A549 treated with RU486 at 1 μM for 4 hours (cell line): Measurements from ENCODE around the gene ANKLE1. TPM values are rescaled to one million over a fixed set of nuclear protein-coding genes. Genes with fewer than 3 reads are reported as not detected.

Source experiments
- total RNA-seq: library from RNA; stranded (reverse); fragments of 200-300 nt; extraction: Qiagen RNA extraction; gene quantifications from 5 replicates; pipeline ENCODE4 v1.2.3, GENCODE V29; 2022; ENCODE audit warnings: low read depth

Gene ANKLE1, protein sequence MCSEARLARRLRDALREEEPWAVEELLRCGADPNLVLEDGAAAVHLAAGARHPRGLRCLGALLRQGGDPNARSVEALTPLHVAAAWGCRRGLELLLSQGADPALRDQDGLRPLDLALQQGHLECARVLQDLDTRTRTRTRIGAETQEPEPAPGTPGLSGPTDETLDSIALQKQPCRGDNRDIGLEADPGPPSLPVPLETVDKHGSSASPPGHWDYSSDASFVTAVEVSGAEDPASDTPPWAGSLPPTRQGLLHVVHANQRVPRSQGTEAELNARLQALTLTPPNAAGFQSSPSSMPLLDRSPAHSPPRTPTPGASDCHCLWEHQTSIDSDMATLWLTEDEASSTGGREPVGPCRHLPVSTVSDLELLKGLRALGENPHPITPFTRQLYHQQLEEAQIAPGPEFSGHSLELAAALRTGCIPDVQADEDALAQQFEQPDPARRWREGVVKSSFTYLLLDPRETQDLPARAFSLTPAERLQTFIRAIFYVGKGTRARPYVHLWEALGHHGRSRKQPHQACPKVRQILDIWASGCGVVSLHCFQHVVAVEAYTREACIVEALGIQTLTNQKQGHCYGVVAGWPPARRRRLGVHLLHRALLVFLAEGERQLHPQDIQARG
- total RNA-seq, result 0.17 to 0.63 TPM (median 0.46 TPM) in 5 replicates

DNA sequence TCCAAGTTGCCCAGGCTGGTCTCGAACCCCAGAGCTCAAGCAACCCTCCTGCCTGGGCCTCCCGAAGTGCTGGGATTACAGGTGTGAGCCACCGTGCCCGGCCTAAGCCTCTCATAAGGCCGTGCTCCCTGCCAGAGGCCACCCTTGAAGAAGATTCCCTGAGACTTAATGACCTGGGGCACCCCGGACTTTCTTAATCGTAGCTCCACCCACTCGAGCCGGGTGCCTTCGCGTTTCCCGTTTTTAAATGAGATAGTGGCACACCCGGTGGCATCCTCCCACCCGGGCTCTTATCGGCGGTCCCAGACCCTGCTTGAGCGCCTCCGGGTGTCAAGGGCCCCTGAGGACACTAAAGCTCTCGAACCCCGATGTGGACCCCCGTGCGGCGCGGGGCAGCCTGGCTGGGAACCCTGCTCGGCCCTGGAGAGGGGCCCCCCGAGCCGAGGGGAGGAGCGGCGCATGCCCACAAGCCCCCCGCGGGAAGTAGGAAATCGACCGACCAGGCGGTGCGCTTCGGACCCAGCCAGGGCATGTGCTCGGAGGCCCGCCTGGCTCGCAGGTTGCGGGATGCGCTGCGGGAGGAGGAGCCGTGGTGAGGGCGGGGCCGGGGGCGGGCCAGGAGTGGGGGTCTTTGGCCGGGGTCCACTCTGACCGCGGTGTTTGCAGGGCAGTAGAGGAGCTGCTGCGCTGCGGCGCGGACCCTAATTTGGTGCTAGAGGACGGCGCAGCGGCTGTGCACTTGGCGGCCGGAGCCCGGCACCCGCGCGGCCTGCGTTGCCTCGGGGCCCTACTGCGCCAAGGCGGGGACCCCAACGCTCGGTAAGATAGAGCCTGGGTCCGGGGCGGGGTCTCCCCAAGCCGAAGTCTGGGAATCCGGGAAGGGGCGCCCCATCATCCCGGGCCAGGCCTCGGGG lies at the start of gene ANKLE1:
Gene ANKLE1, plus strand, starts transcription at position 511 of the 914 bp plus-strand sequence. Its CDS starts 20 bp downstream, at position 531.

DNA sequence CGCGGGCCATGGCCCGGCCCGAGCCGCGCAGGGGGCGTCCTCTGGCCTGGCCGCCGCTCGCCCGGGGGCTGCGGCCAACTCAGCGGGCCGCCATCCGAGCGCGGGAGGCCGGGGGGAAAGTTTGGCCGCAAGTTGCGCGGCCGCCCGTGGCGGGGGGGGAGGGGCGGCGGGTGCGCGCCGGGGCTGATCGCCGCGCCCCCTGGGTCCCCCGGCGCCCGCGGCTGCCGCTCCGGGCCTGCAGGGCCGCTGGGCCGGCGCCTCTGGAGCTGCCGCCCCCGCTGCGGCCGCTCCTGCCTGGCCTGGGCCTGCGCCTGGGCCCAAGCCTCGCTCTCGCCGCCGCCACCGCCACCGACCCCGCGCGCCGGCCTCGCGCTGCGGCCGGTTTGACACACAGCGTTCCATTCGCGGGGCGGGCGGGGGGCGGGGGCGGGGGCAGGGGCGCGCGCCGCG lies 36.1 kb upstream of the ANKLE1 start, which contains the start of gene NR2F6:
Gene NR2F6, minus strand, starts transcription at position 385 of the 450 bp plus-strand sequence. CDS start 699 bp downstream, outside the sequence.

DNA sequence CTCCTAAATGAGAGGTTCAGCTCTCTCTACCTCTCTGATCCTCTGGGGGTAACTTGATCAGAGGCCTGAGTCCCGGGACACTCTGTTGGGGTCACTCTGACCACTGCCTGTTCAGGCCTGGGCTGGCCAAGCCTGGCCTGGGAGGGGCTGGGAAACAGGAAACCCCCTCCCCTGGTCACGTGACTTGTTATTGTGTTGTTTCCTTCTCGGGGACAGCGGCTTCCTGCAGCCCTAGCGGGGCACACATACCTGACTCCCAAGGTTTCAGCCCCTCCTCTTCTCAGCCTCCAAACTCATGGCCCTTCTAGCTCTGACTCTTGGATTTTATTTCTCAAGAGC lies 17.1 kb upstream of the ANKLE1 start, which contains the start of gene USHBP1:
Gene USHBP1, minus strand, starts transcription at position 105 of the 339 bp plus-strand sequence. CDS start 446 bp downstream, outside the sequence.

DNA sequence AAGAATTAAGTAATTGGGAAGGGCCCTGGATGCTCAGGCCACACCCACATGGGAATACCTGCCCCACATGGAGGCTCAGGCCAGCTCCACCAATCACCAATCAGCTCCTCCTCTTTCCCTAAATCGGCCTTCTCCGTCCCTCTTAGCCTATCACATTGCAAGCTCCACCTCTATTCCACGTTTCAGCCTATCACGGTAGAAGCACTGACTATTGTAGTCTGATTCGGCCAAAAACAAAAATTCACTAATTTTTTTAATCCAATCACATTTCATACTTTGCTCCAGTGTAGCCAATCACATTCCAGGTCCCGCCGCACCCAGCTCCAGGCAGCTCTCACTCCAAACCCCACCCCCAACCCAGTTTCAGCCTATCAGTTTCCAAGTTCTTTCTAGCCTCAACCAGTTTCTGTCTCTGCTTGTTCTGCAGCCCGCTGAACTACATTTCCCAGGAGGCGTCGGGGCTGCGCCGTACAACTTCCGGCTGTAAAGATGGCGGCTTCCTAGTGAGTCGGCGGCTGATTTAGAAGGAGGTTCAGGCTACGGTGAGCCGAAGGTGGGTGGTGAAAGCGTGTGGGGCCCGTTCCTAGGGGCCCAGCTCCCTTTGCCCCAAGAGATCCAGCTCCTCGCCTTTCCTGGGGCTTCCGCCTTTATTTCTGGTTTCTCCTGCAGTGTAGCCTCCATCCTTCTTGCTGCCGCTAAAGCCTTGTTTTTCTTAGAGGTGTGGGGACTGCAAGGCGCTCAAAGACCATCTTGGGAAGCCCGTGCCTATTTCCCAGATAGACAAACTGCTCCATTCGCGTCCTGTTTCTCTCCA lies 14.5 kb upstream of the ANKLE1 start, which contains the start of gene BABAM1:
Gene BABAM1, plus strand, starts transcription at position 469 of the 814 bp plus-strand sequence. CDS start 1,364 bp downstream, outside the sequence.

DNA sequence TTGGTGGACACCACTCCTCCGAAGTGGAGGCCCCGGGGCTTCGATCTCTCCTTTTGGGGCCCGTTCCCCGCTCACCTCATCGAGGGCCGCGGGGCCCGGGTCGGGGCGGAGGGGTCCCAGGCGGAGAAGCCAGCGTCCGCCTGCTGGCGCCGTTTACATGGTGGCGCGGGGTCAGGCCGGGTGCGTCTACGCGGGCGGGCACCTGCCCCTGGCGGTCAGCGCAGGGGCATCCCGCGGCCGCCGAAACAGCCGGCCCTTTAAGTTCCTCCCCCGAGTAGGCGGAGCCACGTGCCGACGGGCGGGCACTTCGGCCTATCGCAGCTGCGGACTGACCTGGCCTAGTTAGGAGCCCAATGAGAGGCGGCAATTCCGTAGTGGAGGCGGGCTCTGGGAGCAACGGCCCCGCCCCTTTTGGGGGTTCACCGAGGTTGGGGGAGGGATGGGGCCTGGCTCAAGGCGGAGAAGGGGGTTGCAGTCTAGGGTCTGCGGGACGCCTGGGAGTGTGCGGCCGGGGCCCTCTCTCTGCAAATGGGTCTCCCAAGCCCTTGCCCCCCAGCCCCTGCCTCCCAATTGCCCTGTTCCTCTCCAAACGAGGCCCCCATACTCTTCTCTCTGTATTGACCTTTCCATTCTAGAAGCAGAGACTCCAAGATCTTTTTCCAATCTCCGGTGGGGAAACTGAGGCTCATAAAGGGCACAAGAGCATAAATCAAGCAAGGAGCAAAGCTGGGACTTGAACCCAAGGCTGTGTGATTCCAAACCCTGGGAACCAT lies 21.7 kb downstream of the ANKLE1 start, which contains the start of gene ABHD8:
Gene ABHD8, minus strand, starts transcription at position 259 of the 773 bp plus-strand sequence. CDS start 1,809 bp downstream, outside the sequence.

DNA sequence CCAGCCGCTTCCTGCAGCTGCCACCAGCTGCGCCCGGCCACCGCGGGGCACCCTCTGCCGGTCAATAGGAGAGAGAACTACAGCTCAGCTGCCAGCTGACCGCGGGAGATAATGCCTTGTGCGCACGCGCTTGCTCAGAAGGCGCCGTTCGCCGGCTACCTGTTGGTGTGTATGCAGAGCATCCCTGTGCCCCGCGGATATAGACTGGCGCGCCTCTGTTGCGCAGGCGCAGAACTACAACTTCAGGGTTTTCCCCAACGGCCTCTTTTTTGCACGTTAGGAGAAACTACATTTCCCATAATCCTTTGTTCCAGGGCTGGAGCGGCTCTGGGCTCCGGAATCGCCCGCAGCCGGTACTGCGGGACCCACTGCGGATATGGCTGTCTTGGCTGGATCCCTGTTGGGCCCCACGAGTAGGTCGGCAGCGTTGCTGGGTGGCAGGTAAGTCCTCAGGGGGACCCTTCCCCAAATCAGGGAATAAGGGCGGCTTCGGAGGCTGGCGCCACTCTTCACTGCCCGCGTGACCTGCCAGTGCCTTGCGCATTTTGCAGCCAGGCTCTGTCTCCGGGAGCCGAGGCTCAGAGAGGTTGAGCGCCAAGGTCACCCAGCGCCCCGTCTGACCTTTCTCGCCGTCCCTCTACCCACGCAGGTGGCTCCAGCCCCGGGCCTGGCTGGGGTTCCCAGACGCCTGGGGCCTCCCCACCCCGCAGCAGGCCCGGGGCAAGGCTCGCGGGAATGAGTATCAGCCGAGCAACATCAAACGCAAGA lies 24.0 kb downstream of the ANKLE1 start, which contains the start of gene MRPL34:
Gene MRPL34, plus strand, starts transcription at position 356 of the 768 bp plus-strand sequence. Its CDS starts 21 bp downstream, at position 377.

DNA sequence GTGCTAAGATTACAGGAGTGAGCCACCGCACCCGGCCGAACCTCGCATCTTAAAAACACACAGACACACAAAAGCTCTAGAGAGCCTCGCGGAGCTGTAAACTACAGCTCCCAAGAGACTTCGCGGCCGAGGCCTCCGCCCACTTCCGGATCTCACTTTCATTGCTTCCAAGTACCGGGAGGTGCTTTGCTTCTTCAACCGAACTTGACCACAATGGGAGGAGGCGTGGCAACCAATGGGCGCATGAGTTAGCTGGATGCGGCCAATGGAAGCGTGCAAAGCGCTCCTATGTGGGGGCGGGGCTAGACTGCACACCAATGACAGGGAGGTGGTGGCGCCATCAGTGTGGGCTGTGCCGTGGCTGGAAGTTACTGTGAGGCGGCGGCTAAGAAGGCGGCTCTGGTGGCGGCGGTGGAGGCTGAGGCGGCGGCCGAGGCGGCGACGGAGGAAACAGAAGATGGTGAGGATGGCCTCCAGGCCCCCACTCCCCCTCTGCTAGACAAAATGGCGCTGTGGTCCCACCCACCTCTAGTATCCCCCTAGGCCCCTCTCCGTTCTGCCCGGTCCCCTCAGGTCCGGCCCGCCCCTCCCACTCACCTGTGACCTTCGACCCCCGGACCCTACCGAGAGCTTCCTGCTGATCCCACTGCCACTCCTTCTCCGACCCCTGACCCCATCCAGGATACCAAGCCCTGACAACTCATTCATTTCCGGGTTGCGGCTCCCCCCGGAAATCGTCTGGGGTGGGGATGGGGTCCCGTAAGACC lies 27.7 kb downstream of the ANKLE1 start, which contains the start of gene DDA1:
Gene DDA1, plus strand, starts transcription at position 366 of the 767 bp plus-strand sequence. Its CDS starts 92 bp downstream, at position 458.

DNA sequence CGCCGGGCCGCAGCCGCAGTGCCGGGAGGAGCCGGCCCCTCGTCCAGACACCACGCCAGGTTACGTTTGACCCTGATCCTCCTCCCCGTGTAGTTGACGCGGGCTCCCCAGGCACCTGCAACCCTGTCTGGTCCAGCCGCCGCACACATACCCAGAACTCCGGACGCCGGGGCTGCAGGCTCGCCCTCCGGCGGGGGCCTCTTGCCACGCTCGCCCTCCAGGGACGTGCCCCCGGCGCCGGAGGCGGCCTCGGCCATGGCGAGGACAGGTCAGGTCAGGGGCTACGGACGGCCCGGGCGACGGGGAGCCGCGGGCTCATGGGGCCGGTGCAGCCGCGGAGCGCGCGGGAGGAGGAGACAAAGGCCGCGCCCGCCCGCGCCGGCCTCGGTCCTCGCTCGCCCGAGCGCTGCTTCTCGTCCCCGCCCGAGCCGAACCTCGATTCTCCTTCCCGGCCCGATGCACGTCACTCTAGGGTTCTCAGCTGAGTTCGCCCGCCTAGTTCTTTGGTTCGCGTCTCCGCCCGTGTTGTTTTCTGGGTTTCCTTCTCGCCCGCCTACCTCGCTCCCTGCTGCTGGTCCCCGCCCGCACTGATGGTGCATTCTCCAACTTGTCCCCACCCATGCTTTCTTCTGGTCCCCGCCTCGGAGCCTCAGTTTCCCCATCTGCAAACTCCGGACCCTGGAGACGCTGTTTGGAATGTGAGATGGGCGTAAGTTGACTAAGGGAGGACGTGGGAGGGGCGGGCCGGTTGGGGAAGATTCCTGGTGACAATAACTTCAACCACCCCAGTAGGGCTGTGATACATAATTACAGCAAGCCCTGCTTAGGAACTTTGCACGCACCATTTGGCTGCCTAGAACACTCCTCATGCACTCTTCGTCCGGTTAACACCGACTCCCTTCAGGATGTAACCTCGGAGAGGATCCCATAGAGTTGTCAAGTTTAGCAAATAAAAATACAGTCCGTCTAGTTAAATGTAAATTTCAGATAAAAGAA lies 53.0 kb downstream of the ANKLE1 start, which contains the start of gene ANO8:
Gene ANO8, minus strand, starts transcription at position 442 of the 996 bp plus-strand sequence. Its CDS starts 185 bp downstream, at position 257.

Other genes with a start within 250 kb of the ANKLE1 start
- gene HAUS8, start 206.4 kb upstream of the ANKLE1 start, total RNA-seq, result 11.4 to 18.1 TPM (median 14.6 TPM) in 5 replicates
- 26.8 to 35.7 TPM (median 30.4 TPM) in 5 replicates for gene MYO9B, start 206.1 kb upstream of the ANKLE1 start, total RNA-seq
- 12.8 to 17.5 TPM (median 14.7 TPM) in 5 replicates for gene USE1, start 66.5 kb upstream of the ANKLE1 start, total RNA-seq
- 9.5 to 16.1 TPM (median 11.8 TPM) in 5 replicates for gene OCEL1, start 55.7 kb upstream of the ANKLE1 start, total RNA-seq
- gene NR2F6, start 36.0 kb upstream of the ANKLE1 start, total RNA-seq, result 30.9 to 70.2 TPM (median 67.8 TPM) in 5 replicates
- not detected in 5 replicates for gene USHBP1, start 17.2 kb upstream of the ANKLE1 start, total RNA-seq
- gene BABAM1, start 14.5 kb upstream of the ANKLE1 start, total RNA-seq, result 59.3 to 66.2 TPM (median 64.7 TPM) in 5 replicates
- gene ABHD8, start 21.5 kb downstream of the ANKLE1 start, total RNA-seq, result 2.6 to 4.5 TPM (median 4.2 TPM) in 5 replicates
- gene MRPL34, start 24.0 kb downstream of the ANKLE1 start, total RNA-seq, result 61.3 to 102 TPM (median 91.5 TPM) in 5 replicates
- gene DDA1, start 27.7 kb downstream of the ANKLE1 start, total RNA-seq, result 61.9 to 81.0 TPM (median 68.9 TPM) in 5 replicates
- gene ANO8, start 53.0 kb downstream of the ANKLE1 start, total RNA-seq, result 2.3 to 4.3 TPM (median 3.3 TPM) in 5 replicates
- gene GTPBP3, start 55.7 kb downstream of the ANKLE1 start, total RNA-seq, result 15.9 to 23.4 TPM (median 19.3 TPM) in 5 replicates
- gene PLVAP, start 95.4 kb downstream of the ANKLE1 start, total RNA-seq, result not detected in 5 replicates
- not detected in 5 replicates for gene CCDC194, start 112.3 kb downstream of the ANKLE1 start, total RNA-seq
- 0.13 to 0.15 TPM in 2 of 5 replicates, not detected in the others for gene BST2, start 123.7 kb downstream of the ANKLE1 start, total RNA-seq
- gene MVB12A, start 138.1 kb downstream of the ANKLE1 start, total RNA-seq, result 26.9 to 42.8 TPM (median 38.0 TPM) in 5 replicates
- gene TMEM221, start 166.8 kb downstream of the ANKLE1 start, total RNA-seq, result 0.47 to 0.94 TPM (median 0.85 TPM) in 5 replicates
- gene NXNL1, start 179.0 kb downstream of the ANKLE1 start, total RNA-seq, result not detected in 5 replicates
- 2.1 to 3.5 TPM (median 2.7 TPM) in 5 replicates for gene SLC27A1, start 188.6 kb downstream of the ANKLE1 start, total RNA-seq
- 47.5 to 79.9 TPM (median 67.0 TPM) in 5 replicates for gene PGLS, start 229.7 kb downstream of the ANKLE1 start, total RNA-seq